Keratinocyte (primary cell): ENCODE data around the gene SETBP1. TPM values are rescaled to one million over a fixed set of nuclear protein-coding genes. Genes with fewer than 3 reads are reported as not detected.

Experiments
- DNase-seq: peaks from one replicate; pipeline ENCODE4 v3.0.0-alpha.2; 2011; ENCODE audit warnings: low read depth, missing footprints, low spot score
- FAIRE-seq: peaks from 2 replicates; lab custom pipeline; 2011; peaks lifted over from hg19 to GRCh38; lab: Jason Lieb, UNC
- H2AFZ ChIP-seq: 2 replicates; pipeline ENCODE4 v1.6.0; 2012; ENCODE audit warnings: low read length, control low read depth, inconsistent platforms; ENCODE audit not compliant: control insufficient read depth
- H3K27ac ChIP-seq: 2 replicates; pipeline ENCODE4 v1.5.1; 2011; ENCODE audit warnings: low read length; ENCODE audit not compliant: control insufficient read depth, insufficient read depth
- H3K27me3 ChIP-seq: 3 replicates; pipeline ENCODE4 v1.6.0; 2011; ENCODE audit warnings: low read length; ENCODE audit not compliant: control insufficient read depth, insufficient read depth; ENCODE audit errors: extremely low read depth
- H3K36me3 ChIP-seq, 2 experiments: 2 replicates in 1 of 2; 3 replicates in 1 of 2; pipeline ENCODE4 v1.5.1; 2011; ENCODE audit warnings: low read length in 2 of 2, mild to moderate bottlenecking in 1 of 2; ENCODE audit not compliant: control insufficient read depth in 2 of 2, insufficient read depth in 2 of 2; ENCODE audit errors: extremely low read depth in 1 of 2
- H3K4me1 ChIP-seq: 3 replicates; pipeline ENCODE4 v1.5.1; 2011; ENCODE audit warnings: low read length; ENCODE audit not compliant: control insufficient read depth, insufficient read depth; ENCODE audit errors: extremely low read depth
- H3K4me2 ChIP-seq: 3 replicates; pipeline ENCODE4 v1.6.0; 2011; ENCODE audit warnings: low read depth, low read length; ENCODE audit not compliant: control insufficient read depth, insufficient read depth; ENCODE audit errors: extremely low read depth
- H3K4me3 ChIP-seq, 3 experiments: fragments of 200-600 bp in 1 of 3; sonication (generic) in 1 of 3; 2 replicates in 2 of 3; 3 replicates in 1 of 3; pipeline ENCODE4 v1.5.1; 2011 to 2016; ENCODE audit warnings: low read length in 3 of 3, mild to moderate bottlenecking in 3 of 3, control low read depth in 2 of 3, inconsistent platforms in 1 of 3, low read depth in 1 of 3, mixed read lengths in 1 of 3, mixed run types in 1 of 3, moderate library complexity in 1 of 3; ENCODE audit not compliant: control insufficient read depth in 2 of 3, insufficient read depth in 2 of 3; ENCODE audit errors: extremely low read depth in 1 of 3
- H3K79me2 ChIP-seq: 2 replicates; pipeline ENCODE4 v1.6.0; 2012; ENCODE audit warnings: low read length; ENCODE audit not compliant: control insufficient read depth, insufficient read depth
- H3K9ac ChIP-seq: 3 replicates; pipeline ENCODE4 v1.6.0; 2011; ENCODE audit warnings: low read length; ENCODE audit not compliant: control insufficient read depth, insufficient read depth; ENCODE audit errors: extremely low read depth
- H3K9me1 ChIP-seq: 3 replicates; pipeline ENCODE4 v1.6.0; 2011; ENCODE audit warnings: low read length; ENCODE audit not compliant: control insufficient read depth, insufficient read depth; ENCODE audit errors: extremely low read depth
- H3K9me3 ChIP-seq: 2 replicates; pipeline ENCODE4 v1.5.1; 2012; ENCODE audit warnings: low read depth, low read length; ENCODE audit not compliant: control insufficient read depth
- H4K20me1 ChIP-seq: 3 replicates; pipeline ENCODE4 v1.6.0; 2011; ENCODE audit warnings: low read length; ENCODE audit not compliant: control insufficient read depth, insufficient read depth; ENCODE audit errors: extremely low read depth
- EZH2 ChIP-seq: IDR thresholded peaks from one replicate; pipeline ENCODE4 v1.6.1; 2012; ENCODE audit warnings: inconsistent platforms, mild to moderate bottlenecking, low read length, moderate library complexity
- dilution Hi-C: fragments of 300-500 bp; cut with MboI; formaldehyde crosslinking; loops from one replicate; pipeline ENCODE4 v1.7.0; 2020; ENCODE audit warnings: low sequenced_read_pairs; ENCODE audit not compliant: extremely low pct_ligation_motif_present
- polyA plus RNA-seq, 5 experiments: library from polyadenylated mRNA; depleted of rRNA in 3 of 5; stranded (reverse) in 3 of 5; stranded (forward) in 1 of 5; unstranded in 1 of 5; fragments of >200 nt; gene quantifications; 1 replicate in 1 of 5; 2 replicates in 3 of 5; 3 replicates in 1 of 5; pipeline versions ENCODE4 v1.2.1 to v1.2.3, GENCODE V29; 2011 to 2012; ENCODE audit warnings: missing spikeins in 2 of 5, low read depth in 1 of 5, low replicate concordance in 1 of 5
- TF ChIP-seq, protein P1 (sequence below), 3 experiments: IDR thresholded peaks in 1 of 3; conservative IDR thresholded peaks in 1 of 3; optimal IDR thresholded peaks in 1 of 3; 2 replicates in 2 of 3; 3 replicates in 1 of 3; pipeline versions ENCODE3 to v1.5.1; 2011; ENCODE audit warnings: low read length in 3 of 3, mild to moderate bottlenecking in 3 of 3, moderate library complexity in 2 of 3, control low read depth in 1 of 3, inconsistent platforms in 1 of 3; ENCODE audit not compliant: insufficient read depth in 2 of 3; ENCODE audit errors: extremely low read depth in 1 of 3

Gene SETBP1
- polyA plus RNA-seq, 1 donor (not counting 4 experiments of a cell fraction or from before 2014, with no cell fraction given), result 3.3 TPM

DNA sequence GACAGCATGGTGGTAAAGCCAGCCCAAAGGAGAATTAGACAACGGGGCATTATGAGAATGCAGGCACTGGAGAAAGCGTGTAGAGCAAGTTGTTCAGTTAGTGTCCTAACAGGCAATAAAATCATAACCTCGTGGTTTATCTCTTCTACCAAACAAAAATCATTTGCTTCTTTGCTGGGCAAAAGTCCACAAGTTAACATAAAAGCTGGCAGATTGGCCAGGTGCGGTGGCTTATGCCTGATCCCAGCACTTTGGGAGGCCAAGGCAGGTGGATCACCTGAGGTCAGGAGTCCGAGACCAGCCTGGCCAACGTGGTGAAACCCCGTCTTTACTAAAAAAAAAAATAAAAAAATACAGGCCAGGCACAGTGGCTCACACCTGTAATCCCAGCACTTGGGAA lies 364.1 kb downstream of the SETBP1 start:
- Histone ChIP-seq H2AFZ (no peak overlapping the region), H3K4me3 (no peak overlapping the region), H3K79me2 (no peaks in the 10 kb centered on the region), H4K20me1 (no peaks in the 10 kb centered on the region), H3K36me3 (peaks cover 0 to 1% of the 10 kb centered on the region in 2 experiments), H3K4me1 (no peaks in the 10 kb centered on the region), H3K9me1 (no peaks in the 10 kb centered on the region), H3K9me3 (no peaks in the 10 kb centered on the region), H3K9ac (no peak overlapping the region), H3K27ac (no peak overlapping the region), H3K27me3 (no peaks in the 10 kb centered on the region), H3K4me2 (no peak overlapping the region)
- DNase-seq (no peak), FAIRE-seq (no peak)
- dilution Hi-C loops, result no loop called here
- TF ChIP-seq, protein P1, sequence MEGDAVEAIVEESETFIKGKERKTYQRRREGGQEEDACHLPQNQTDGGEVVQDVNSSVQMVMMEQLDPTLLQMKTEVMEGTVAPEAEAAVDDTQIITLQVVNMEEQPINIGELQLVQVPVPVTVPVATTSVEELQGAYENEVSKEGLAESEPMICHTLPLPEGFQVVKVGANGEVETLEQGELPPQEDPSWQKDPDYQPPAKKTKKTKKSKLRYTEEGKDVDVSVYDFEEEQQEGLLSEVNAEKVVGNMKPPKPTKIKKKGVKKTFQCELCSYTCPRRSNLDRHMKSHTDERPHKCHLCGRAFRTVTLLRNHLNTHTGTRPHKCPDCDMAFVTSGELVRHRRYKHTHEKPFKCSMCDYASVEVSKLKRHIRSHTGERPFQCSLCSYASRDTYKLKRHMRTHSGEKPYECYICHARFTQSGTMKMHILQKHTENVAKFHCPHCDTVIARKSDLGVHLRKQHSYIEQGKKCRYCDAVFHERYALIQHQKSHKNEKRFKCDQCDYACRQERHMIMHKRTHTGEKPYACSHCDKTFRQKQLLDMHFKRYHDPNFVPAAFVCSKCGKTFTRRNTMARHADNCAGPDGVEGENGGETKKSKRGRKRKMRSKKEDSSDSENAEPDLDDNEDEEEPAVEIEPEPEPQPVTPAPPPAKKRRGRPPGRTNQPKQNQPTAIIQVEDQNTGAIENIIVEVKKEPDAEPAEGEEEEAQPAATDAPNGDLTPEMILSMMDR (optimal IDR thresholded peaks at IDR 0.05 in 1 of 3, IDR thresholded peaks at IDR 0.05 in 1 of 3, conservative IDR thresholded peaks at IDR 0.05 in 1 of 3; ENCODE audit: extremely low read depth in 1 of 3, insufficient read depth in 2 of 3, low read length in 3 of 3), result no peak
- TF ChIP-seq EZH2, result no peak

DNA sequence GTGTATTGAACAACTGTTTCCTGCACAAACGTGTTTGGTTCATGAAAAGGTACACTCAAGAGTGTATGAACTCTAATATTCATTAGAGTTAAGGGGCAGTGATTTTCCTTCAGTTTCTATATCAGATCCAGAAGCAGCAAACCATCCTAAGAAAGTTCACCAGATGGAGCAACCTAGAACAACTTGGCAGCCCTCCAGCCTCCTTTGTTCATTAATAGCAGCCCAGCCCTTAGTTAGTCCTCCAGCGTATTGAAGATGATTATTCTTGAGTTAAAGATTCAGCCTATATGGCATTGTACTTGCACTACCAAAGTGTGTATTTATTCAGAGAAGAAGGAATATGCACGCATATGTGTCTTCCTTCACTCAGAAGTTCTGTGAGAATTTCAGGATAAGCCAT lies 365.5 kb downstream of the SETBP1 start:
- peaks cover 3% of the 10 kb centered on the region for H3K4me1 ChIP-seq
- TF ChIP-seq EZH2, result no peak
- TF ChIP-seq, protein P1 (optimal IDR thresholded peaks at IDR 0.05 in 1 of 3, IDR thresholded peaks at IDR 0.05 in 1 of 3, conservative IDR thresholded peaks at IDR 0.05 in 1 of 3; ENCODE audit: extremely low read depth in 1 of 3, insufficient read depth in 2 of 3, low read length in 3 of 3), result no peak
- no peaks in the 10 kb centered on the region for H3K27me3 ChIP-seq
- H2AFZ ChIP-seq, result no peak overlapping the region
- H4K20me1 ChIP-seq, result no peaks in the 10 kb centered on the region
- peaks cover 0 to 1% of the 10 kb centered on the region in 2 experiments for H3K36me3 ChIP-seq
- H3K9ac ChIP-seq, result no peak overlapping the region
- FAIRE-seq (peak; percentile 51), DNase-seq (no peak)
- dilution Hi-C loops, result no loop called here
- no peak overlapping the region for H3K4me3 ChIP-seq
- H3K9me1 ChIP-seq, result no peaks in the 10 kb centered on the region
- no peak overlapping the region for H3K27ac ChIP-seq
- no peak overlapping the region for H3K4me2 ChIP-seq
- H3K9me3 ChIP-seq, result no peaks in the 10 kb centered on the region
- no peaks in the 10 kb centered on the region for H3K79me2 ChIP-seq
